Breast epithelium (tissue), 4 donors: ENCODE results near the gene MBNL3. TPM values are rescaled to one million over a fixed set of nuclear protein-coding genes. Genes with fewer than 3 reads are reported as not detected.

Experiments
- DNase-seq, 2 donors: peaks; one replicate each; pipeline ENCODE4 v3.0.0-alpha.2; 2019; ENCODE audit warnings: low spot score in 2 of 2
- H3K27ac ChIP-seq, 2 donors: fragments of 200-600 bp; sonication (generic) in 1 of 2; one replicate each; pipeline ENCODE4 v1.5.1; 2016 to 2019; ENCODE audit warnings: mild to moderate bottlenecking in 1 of 2
- H3K27me3 ChIP-seq, 2 donors: fragments of 200-600 bp; sonication (generic) in 1 of 2; one replicate each; pipeline versions ENCODE4 v1.5.1 to v1.6.0; 2017 to 2019; ENCODE audit warnings: control low read depth in 1 of 2, mild to moderate bottlenecking in 1 of 2
- H3K36me3 ChIP-seq: fragments of 200-600 bp; one replicate; pipeline ENCODE4 v1.5.1; 2019
- H3K4me1 ChIP-seq, 2 donors: fragments of 200-600 bp; sonication (generic); one replicate each; pipeline ENCODE4 v1.5.1; 2016 to 2019; ENCODE audit warnings: control low read depth in 1 of 2
- H3K4me3 ChIP-seq, 3 donors: fragments of 200-600 bp; sonication (generic); 1 replicate in 2 of 3; 2 replicates in 1 of 3; pipeline ENCODE4 v1.5.1; 2016 to 2019; ENCODE audit warnings: mild to moderate bottlenecking in 3 of 3, moderate library complexity in 2 of 3
- H3K9me3 ChIP-seq, 2 donors: fragments of 200-600 bp; sonication (generic) in 1 of 2; one replicate each; pipeline ENCODE4 v1.5.1; 2016 to 2019; ENCODE audit warnings: control low read depth in 1 of 2
- POLR2A ChIP-seq: fragments of 450-650 bp; IDR thresholded peaks from one replicate; pipeline ENCODE4 v1.6.1; 2016; ENCODE audit warnings: antibody characterized with exemption, mild to moderate bottlenecking, moderate library complexity
- POLR2AphosphoS5 ChIP-seq, 3 donors: sonication (generic); formaldehyde crosslinking; IDR thresholded peaks; one replicate each; pipeline ENCODE4 v1.6.1; 2017; ENCODE audit warnings: antibody characterized with exemption in 3 of 3
- intact Hi-C: fragments of 100-400 bp; cut with DNase I; formaldehyde crosslinking; loops from one replicate; pipeline ENCODE4 v1.15.1; 2023; ENCODE audit warnings: low total_unique reads
- total RNA-seq, 3 donors: library from RNA; depleted of rRNA; stranded (reverse); fragments of >200 nt; gene quantifications; one replicate each; pipeline ENCODE4 v1.1.0, GENCODE V29; 2016
- TF ChIP-seq, protein P1 (sequence below), 3 donors: fragments of 450-650 bp; IDR thresholded peaks; one replicate each; pipeline ENCODE4 v1.5.1; 2016 to 2017; ENCODE audit warnings: antibody characterized with exemption in 3 of 3, mild to moderate bottlenecking in 3 of 3, moderate library complexity in 3 of 3

Gene MBNL3
- 10 to 100 TPM in 2 of 3 donors, 1 to 10 TPM in 1; 7.5 to 42.6 (median 26.3) TPM for total RNA-seq

- H3K9me3 ChIP-seq, result no peaks in the 10 kb centered on the region
- TF ChIP-seq, protein P1, sequence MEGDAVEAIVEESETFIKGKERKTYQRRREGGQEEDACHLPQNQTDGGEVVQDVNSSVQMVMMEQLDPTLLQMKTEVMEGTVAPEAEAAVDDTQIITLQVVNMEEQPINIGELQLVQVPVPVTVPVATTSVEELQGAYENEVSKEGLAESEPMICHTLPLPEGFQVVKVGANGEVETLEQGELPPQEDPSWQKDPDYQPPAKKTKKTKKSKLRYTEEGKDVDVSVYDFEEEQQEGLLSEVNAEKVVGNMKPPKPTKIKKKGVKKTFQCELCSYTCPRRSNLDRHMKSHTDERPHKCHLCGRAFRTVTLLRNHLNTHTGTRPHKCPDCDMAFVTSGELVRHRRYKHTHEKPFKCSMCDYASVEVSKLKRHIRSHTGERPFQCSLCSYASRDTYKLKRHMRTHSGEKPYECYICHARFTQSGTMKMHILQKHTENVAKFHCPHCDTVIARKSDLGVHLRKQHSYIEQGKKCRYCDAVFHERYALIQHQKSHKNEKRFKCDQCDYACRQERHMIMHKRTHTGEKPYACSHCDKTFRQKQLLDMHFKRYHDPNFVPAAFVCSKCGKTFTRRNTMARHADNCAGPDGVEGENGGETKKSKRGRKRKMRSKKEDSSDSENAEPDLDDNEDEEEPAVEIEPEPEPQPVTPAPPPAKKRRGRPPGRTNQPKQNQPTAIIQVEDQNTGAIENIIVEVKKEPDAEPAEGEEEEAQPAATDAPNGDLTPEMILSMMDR (IDR thresholded peaks at IDR 0.05), result no peak
- TF ChIP-seq POLR2AphosphoS5 (IDR thresholded peaks at IDR 0.05) (no peak), POLR2A (no peak)
These were observed at the start of gene MBNL3 for GRCh38 chrX:132488819-132489577. MBNL3 (minus strand) TSS chrX:132489038; CDS start chrX:132439611, 49,427 bp downstream.

GRCh38 chrX:132533409-132533808, 44.6 kb upstream of the MBNL3 start:
- no peak overlapping the region for H3K27ac ChIP-seq
- no peaks in the 10 kb centered on the region for H3K4me1 ChIP-seq
- no peak for DNase-seq
- H3K27me3 ChIP-seq, result peaks cover 0 to 33% of the 10 kb centered on the region in 2 donors
- intact Hi-C loops, result loop anchor here (10.0 kb wide), 1 partner anchor 1921 kb away; no protein-coding TSS in a partner anchor
- H3K9me3 ChIP-seq, result no peaks in the 10 kb centered on the region
- no peaks in the 10 kb centered on the region for H3K36me3 ChIP-seq
- TF ChIP-seq POLR2A, result no peak
- no peak for TF ChIP-seq POLR2AphosphoS5 (IDR thresholded peaks at IDR 0.05)
- TF ChIP-seq, protein P1 (IDR thresholded peaks at IDR 0.05), result no peak
- no peak overlapping the region for H3K4me3 ChIP-seq

More at GRCh38 chrX:132488819-132489577, at the start of gene MBNL3:
- no peaks in the 10 kb centered on the region for H3K4me1 ChIP-seq
- peak within 1 kb of the TSS; percentile 53 to 74 (median 66) for H3K4me3 ChIP-seq
- intact Hi-C loops, result no loop called here
- H3K27ac ChIP-seq, result peak within 1 kb of the TSS; percentile 80 to 93
- H3K36me3 ChIP-seq, result no peaks in the 10 kb centered on the region
- peaks cover 0 to 40% of the 10 kb centered on the region in 2 donors for H3K27me3 ChIP-seq
- DNase-seq, result peak; percentile 27 to 56

GRCh38 chrX:132532913-132533312, 44.1 kb upstream of the MBNL3 start:
- intact Hi-C loops, result loop anchor here (10.0 kb wide), 1 partner anchor 1922 kb away; no protein-coding TSS in a partner anchor
- no peaks in the 10 kb centered on the region for H3K9me3 ChIP-seq
- no peak overlapping the region for H3K27ac ChIP-seq
- H3K4me3 ChIP-seq, result no peak overlapping the region
- no peaks in the 10 kb centered on the region for H3K36me3 ChIP-seq
- H3K27me3 ChIP-seq, result peaks cover 0 to 33% of the 10 kb centered on the region in 2 donors
- H3K4me1 ChIP-seq, result no peaks in the 10 kb centered on the region
- TF ChIP-seq POLR2A, result no peak
- TF ChIP-seq, protein P1 (IDR thresholded peaks at IDR 0.05), result no peak
- TF ChIP-seq POLR2AphosphoS5 (IDR thresholded peaks at IDR 0.05), result no peak
- no peak for DNase-seq

DNA sequence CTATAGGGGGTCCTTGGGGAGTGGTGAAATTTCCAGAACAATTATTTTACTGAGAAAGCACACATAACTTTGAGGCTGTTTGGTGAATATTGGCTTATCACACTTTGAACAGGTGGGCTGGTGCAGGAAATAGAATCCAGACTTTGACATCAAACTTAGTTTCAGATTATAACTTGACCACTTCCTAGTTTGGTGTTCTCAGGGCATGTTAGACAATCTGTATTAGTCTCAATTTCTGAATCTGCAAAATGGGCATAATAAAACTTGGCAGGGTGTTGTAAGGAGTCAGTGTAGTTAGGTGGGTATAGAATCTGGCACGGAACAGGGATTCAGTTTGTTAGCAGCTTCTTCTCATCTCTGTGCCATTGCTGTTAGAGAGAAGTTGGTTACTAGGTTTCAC, 43.3 kb upstream of the MBNL3 start:
- Histone ChIP-seq H3K27ac (no peak overlapping the region), H3K27me3 (peaks cover 0 to 34% of the 10 kb centered on the region in 2 donors), H3K36me3 (no peaks in the 10 kb centered on the region), H3K4me1 (no peaks in the 10 kb centered on the region), H3K9me3 (no peaks in the 10 kb centered on the region), H3K4me3 (no peak overlapping the region)
- TF ChIP-seq, protein P1 (IDR thresholded peaks at IDR 0.05), result no peak
- TF ChIP-seq POLR2A (no peak), POLR2AphosphoS5 (IDR thresholded peaks at IDR 0.05) (no peak)
- DNase-seq, result no peak
- intact Hi-C loops, result loop anchor here (10.0 kb wide), 1 partner anchor 1923 kb away; no protein-coding TSS in a partner anchor

- Histone ChIP-seq H3K4me1 (no peaks in the 10 kb centered on the region), H3K27ac (no peak overlapping the region), H3K9me3 (no peaks in the 10 kb centered on the region), H3K4me3 (no peak overlapping the region), H3K36me3 (no peaks in the 10 kb centered on the region), H3K27me3 (peaks cover 0 to 25% of the 10 kb centered on the region in 2 donors)
- TF ChIP-seq, protein P1 (IDR thresholded peaks at IDR 0.05), result no peak
- no peak for TF ChIP-seq POLR2A
- no peak for TF ChIP-seq POLR2AphosphoS5 (IDR thresholded peaks at IDR 0.05)
- intact Hi-C loops, result no loop called here
- DNase-seq, result no peak
These were observed 32.0 kb upstream of the MBNL3 start for GRCh38 chrX:132520792-132521191.
